ENCODE results near the gene KBTBD4. TPM values are rescaled to one million over a fixed set of nuclear protein-coding genes. Genes with fewer than 3 reads are reported as not detected.

The KBTBD4 gene
- total RNA-seq, 4 donors from 2014 or later: 22.8 to 34.5 (median 30.7) TPM

- TF ChIP-seq CTCF (IDR thresholded peaks at IDR 0.05): no peak
- H3K4me1 ChIP-seq: peaks cover 17% of the 10 kb centered on the region in 2 donors
- intact Hi-C loops (cut with DNase I): no loop called here
- H3K4me3 ChIP-seq (replicated peaks in 1 of 3): no peak overlapping the region
- H3K9me3 ChIP-seq: no peaks in the 10 kb centered on the region
- no peak for DNase-seq
- H3K36me3 ChIP-seq: no peaks in the 10 kb centered on the region
- WGBS, 2 donors: 95 to 97% methylated on average over 6 of the region's 6 CpGs
- no peak overlapping the region for H3K27ac ChIP-seq
- no peaks in the 10 kb centered on the region for H3K27me3 ChIP-seq
Measured at GRCh38 chr11:47545298-47545697, 33.5 kb downstream of the KBTBD4 start.

- intact Hi-C loops (cut with DNase I): no loop called here
- H3K4me1 ChIP-seq: peaks cover 35 to 38% of the 10 kb centered on the region in 2 donors
- no peak overlapping the region for H3K27ac ChIP-seq
Measured at GRCh38 chr11:47541070-47541469, 37.7 kb downstream of the KBTBD4 start.

GRCh38 chr11:47539681-47540039 lies 39.1 kb downstream of the KBTBD4 start:
- DNase-seq: no peak
- H3K4me1 ChIP-seq: peaks cover 35 to 38% of the 10 kb centered on the region in 2 donors
- WGBS, 2 donors: 33 to 35% methylated on average over 2 of the region's 2 CpGs
- intact Hi-C loops (cut with DNase I): no loop called here
- no peaks in the 10 kb centered on the region for H3K9me3 ChIP-seq
- no peaks in the 10 kb centered on the region for H3K36me3 ChIP-seq
- TF ChIP-seq CTCF (IDR thresholded peaks at IDR 0.05) (no peak), POLR2A (IDR thresholded peaks at IDR 0.05) (no peak)
- peak overlapping the region in 2 of 3 donors; percentile 19 to 54 for H3K27ac ChIP-seq
- no peaks in the 10 kb centered on the region for H3K27me3 ChIP-seq
- H3K4me3 ChIP-seq (replicated peaks in 1 of 3): no peak overlapping the region

More at GRCh38 chr11:47541070-47541469, 37.7 kb downstream of the KBTBD4 start:
- no peak for DNase-seq
- Histone ChIP-seq H3K36me3 (no peaks in the 10 kb centered on the region), H3K4me3 (replicated peaks in 1 of 3) (no peak overlapping the region), H3K27me3 (no peaks in the 10 kb centered on the region), H3K9me3 (no peaks in the 10 kb centered on the region)
- TF ChIP-seq POLR2A (IDR thresholded peaks at IDR 0.05): no peak
- no peak for TF ChIP-seq CTCF (IDR thresholded peaks at IDR 0.05)
- WGBS, 2 donors: 95 to 96% methylated on average over 2 of the region's 2 CpGs

GRCh38 chr11:47538741-47539565 lies 39.8 kb downstream of the KBTBD4 start:
- no peak overlapping the region for H3K4me3 ChIP-seq (replicated peaks in 1 of 3)
- H3K27ac ChIP-seq: peak overlapping the region in 2 of 3 donors; percentile 19 to 54
- peaks cover 35 to 43% of the 10 kb centered on the region in 2 donors for H3K4me1 ChIP-seq
- intact Hi-C loops (cut with DNase I): no loop called here
- H3K36me3 ChIP-seq: no peaks in the 10 kb centered on the region
- TF ChIP-seq CTCF (IDR thresholded peaks at IDR 0.05) (no peak), POLR2A (IDR thresholded peaks at IDR 0.05) (no peak)
- peak; percentile 48 to 57 for DNase-seq
- H3K27me3 ChIP-seq: no peaks in the 10 kb centered on the region
- H3K9me3 ChIP-seq: no peaks in the 10 kb centered on the region
- WGBS, 2 donors: 38 to 46% methylated on average over 10 of the region's 10 CpGs

- WGBS, 2 donors: 55 to 63% methylated on average over 3 of the region's 3 CpGs
- Histone ChIP-seq H3K36me3 (no peaks in the 10 kb centered on the region), H3K9me3 (no peaks in the 10 kb centered on the region), H3K27me3 (no peaks in the 10 kb centered on the region), H3K4me1 (peaks cover 40 to 64% of the 10 kb centered on the region in 2 donors), H3K27ac (no peak overlapping the region), H3K4me3 (replicated peaks in 1 of 3) (no peak overlapping the region)
- no peak for DNase-seq
- TF ChIP-seq POLR2A (IDR thresholded peaks at IDR 0.05) (no peak), CTCF (IDR thresholded peaks at IDR 0.05) (no peak)
- intact Hi-C loops (cut with DNase I): no loop called here
Measured at GRCh38 chr11:47536915-47537314, 41.9 kb downstream of the KBTBD4 start.
